Measurements from ENCODE around the gene TMEM164.

- TF ChIP-seq CTCF (conservative IDR thresholded peaks at IDR 0.05) (no peak), ZFX (IDR thresholded peaks at IDR 0.05) (no peak)
Measured at GRCh38 chrX:110180176-110180927, 177.4 kb downstream of the TMEM164 start.

Measured in C4-2B (cell line).